GM19397 (cell line): ENCODE data around the gene RIMBP2.

Experiments used
- ATAC-seq: cut with Tn5 transposase; IDR thresholded peaks from one replicate; pipeline ENCODE4 v1.9.1; 2021; ENCODE audit warnings: mild to moderate bottlenecking, moderate library complexity; ENCODE audit not compliant: unreplicated experiment

The RIMBP2 gene

DNA sequence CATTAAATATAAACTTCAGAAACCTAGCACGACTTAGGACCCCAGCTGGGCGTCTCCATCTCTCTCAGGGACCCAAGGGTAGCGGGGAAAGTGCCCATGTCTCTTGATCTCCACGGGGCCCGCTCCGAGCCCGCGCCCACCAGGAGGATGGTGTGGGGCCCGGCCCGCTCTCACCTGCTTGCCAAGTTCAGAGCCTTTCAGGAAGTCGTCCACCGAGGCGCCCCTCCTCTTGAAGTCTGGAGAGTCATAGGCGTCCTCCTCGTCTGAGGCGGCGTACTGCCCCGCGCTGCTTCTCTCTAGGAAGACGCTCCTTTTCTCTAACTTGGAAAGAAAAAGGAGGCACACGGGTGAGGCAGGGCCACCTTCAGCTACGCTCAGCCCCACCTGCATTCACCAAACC, 281.5 kb downstream of the RIMBP2 start:
- no peak for ATAC-seq

DNA sequence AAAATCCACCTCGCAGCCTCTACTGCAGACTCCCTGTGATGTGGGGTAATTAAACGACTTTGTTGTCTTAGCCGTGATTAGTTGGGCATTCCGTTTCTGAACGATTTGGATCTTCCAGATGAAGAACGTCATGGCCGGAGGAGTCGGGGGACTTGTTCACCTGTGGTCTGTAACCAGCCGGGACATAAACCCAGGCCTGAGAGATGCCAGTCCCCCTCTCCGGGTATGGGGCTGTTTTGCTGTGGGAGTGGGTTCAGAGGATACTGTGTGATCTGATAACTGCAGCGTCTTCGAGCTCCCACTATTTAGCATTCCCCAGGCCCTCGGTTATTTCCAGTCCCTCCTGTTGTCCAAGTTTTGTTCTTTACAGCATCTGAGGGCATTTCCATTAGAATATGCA, 282.3 kb downstream of the RIMBP2 start:
- no peak for ATAC-seq

DNA sequence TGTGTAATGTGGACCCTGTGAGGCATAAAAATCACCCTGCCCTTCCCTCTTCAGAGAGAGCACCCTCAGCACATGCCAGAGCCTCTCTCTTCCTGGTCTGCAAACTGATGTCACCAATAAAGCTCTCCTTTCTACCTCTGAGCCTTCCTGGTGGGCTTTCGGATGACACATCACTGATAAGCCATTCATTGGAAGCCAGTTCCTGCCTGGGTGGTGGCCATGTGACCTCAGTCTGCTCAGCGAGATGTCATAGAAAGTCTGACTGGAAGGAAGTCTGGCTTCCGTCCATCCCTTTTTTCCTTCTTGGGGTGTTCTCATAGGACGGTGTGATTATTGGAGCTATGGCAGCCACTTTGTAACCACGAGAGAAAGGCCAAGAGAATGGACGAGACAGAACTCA, 282.7 kb downstream of the RIMBP2 start:
- ATAC-seq, result no peak

DNA sequence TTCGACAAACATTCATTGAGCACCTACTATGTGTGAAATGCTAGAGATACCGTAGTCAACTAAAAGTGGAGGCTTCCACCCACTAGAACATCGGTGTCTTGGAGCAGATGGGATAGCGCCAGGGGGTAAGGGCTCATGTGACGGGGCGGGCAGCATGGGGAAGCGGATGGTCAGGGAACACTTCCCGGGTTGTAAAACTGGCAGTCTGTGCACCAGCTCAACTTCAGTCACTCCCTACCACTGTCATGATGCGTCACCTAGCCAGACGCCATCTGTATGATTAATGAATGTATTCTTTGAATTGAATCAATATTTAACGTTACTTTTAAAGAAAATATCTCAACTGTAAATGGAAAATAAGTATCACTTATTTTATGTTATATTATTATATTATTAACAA, 284.9 kb downstream of the RIMBP2 start:
- ATAC-seq, result no peak

DNA sequence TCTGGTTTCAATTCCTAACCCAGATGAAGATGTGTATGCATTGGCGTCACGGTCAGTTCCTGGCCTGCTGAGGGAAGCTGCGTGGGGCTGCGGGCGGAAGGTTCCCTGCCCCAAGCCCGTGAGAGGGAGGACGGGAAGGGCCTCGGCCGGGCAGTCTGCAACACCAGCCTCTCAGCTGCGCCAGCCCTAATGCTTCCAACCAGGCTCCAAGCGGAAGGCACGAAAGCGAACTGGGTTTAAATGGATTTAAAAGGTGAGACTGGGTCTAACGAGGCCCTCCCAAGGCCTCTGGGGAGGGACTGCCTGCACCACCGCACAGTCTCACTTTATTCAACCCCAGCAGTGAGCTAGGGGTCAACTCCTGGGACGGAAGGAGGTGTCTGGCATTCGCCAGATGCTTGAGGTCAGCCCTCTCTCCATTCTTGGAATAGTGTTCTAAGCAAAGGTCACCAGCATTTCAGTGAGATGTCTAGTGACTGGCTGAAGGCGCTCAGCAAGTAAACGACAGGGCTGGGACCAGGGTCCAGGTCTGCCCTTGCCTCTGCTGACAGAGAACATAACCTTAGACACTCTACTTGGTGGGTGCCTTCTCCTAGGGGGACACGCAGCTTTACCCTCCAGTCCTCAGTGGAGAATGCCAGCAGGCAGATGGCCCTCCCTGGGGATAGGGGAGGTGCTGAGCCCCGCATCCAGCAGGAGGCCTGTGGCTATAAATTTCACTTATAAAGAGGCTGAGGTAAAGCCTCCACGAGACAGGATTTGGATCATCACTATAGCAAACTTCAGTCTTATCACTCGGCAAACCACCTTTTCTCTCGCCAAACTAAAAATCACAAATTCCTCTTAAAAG, 286.2 kb downstream of the RIMBP2 start:
- ATAC-seq, result no peak

DNA sequence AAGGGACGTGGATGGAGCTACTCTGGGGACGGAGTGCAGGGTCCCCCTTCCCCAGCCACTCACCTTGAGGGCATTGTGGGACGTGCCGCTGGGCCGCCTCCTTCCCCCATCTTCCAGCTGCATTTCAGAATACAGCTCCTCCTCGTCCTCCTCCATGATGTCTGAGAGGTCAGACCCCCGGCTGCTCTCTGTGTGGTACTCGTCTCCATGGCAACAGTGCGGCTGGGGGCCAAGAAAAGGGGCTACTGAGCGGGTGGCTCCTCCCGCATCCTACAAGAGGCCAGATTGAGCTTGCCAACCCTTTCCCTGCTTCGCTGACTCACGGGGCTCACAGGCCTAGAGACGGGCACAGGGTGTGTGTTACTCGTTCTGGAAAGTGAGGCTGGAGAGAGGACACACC, 288.0 kb downstream of the RIMBP2 start:
- ATAC-seq, result no peak

DNA sequence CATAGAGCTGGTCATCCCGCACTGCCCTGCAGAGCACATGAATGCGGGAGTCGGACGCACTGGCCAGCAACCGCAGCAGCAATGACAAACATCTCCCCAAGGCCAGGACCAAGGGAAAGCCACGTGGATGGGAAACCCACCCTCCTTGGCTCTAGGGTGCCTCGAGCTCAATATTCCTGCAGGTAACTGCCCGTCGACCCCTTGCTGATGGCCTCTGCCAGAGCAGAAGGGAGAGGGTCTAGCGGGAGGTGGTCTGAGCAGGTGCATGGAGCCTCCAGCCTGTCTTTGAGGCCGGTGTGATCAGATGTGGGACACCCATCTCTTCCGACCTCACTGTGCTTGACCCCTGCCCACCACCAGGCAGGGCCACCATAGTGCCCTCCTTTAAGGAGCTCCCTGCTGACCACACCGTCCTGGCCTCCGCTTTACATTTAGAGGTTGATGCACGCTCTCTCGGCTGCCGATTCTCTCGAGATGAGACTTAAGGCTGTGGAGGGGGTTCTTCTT, 288.7 kb downstream of the RIMBP2 start:
- no peak for ATAC-seq

DNA sequence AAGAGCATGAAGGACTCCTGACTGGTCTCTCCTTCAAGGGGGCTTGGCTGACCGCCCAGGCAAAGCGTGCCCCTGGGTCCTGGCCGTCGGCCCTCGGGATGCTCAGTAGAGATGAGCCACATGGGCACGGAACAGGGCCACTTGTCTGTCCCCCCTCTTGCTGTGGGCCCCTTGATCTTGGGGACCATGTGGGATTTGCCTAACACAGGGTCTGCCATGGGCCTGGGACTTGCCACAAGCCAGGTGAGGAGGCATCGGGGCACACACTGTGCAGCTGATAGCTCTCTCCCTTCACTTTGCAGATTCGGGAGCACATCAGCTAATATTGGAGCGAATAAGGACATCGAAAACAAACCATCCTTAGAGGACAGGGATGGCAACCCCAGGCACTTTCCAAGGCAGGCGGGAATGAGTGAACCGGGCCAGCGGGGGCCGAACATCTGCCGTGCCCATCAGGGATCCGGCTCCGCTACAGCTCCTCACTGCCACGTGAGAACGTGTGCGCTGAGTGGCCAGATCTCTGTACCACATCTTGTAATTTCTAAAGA, 290.3 kb downstream of the RIMBP2 start:
- no peak for ATAC-seq

DNA sequence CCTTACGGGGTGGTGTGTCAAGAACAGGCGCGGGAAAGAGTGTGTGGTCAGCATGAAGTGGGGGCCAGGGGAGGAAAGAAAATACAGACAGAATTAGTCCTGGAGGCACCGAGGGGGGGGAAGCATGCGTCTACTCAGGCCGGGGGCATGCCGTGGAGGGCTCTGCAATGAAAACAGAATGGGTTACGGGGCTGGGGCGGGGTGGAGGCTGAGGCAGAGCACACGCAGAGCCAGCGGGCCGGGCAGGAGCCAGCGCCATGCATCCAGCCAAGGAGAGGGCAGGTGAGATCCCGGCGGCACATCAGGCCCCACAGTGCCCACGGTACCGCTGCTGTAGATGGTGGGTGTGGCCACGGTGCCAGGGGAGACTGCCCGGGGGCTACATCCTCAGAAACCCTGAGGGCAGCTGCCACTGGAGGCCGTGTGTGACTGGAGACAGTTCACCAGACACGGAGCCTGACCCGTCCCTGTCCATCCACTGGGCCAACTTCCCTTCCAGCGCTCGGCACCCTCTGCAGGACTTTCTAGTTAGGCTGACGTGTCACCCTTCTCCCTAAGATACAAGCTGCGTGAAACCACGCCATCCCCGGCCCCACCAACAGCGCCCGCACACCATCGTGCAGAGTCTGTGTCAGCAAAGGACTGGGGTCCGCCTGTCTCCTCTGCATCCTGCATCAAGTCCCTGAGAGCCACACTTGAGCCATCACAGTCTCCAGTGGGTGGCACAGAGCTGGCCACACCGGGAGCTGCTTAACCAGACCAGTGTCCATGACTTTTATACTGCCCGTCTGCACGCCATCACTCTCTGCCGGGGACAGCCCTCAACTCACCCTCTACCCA, 291.0 kb downstream of the RIMBP2 start:
- no peak for ATAC-seq

DNA sequence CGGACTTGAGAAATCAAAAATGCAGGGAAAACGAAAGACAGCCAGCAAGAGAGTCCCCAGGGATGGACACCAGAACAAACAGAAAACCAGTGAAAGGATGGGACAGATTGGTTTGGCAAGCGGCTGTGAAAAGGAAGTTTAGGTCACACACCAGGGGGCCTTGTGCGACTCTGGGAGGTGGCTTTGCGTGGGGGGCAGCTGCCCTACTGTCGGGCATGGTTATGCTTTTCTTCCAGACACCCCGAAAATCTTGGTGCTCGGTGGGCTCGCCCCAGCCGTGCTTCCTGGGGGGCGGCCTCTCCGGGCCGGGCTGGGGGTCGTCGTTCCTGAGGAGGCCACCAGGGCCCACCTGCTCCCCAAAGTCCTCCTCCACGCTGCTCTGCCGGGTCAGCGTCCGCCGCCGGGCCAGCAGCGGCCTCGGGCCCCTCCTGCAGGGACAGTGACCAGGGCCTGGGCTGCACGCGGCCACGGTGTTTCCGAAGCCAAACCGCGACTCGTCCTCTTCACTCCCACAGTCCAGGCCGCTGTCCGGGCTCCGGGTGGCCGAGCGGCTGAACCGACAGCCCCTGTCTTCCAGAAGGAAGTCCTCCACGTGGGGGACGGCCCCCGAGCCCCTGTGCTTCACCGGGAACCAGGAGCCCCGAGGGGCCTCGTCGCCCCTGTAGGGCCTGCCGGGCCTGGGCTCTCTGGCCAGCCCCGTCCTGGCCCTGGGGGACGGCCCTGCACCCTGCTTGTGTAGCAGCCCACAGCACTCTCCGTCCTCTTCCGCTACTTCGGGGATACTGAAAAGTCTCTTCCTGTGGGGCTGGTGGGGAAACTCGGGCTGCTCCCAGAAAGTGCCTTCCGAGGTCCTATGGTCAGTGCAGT, 291.9 kb downstream of the RIMBP2 start:
- no peak for ATAC-seq

DNA sequence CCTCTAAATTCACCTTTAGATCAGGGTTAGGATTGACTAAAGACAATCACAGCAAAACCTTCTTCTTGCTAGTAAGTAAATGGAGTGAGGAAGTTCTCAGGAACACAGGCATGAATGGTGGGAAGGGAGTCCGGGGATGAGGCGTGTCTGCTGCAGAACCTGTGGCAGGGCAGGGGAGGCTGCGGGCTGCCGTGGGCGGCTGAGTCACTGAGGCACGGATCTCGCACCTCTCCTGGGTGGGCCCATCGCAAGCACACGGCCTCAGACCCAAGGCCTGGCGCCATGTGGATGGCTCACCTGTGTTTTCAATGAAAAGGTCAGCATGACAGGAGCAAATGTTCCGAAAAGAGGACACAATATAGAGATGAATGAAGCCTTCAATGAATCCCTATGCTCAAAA, 293.0 kb downstream of the RIMBP2 start:
- no peak for ATAC-seq

DNA sequence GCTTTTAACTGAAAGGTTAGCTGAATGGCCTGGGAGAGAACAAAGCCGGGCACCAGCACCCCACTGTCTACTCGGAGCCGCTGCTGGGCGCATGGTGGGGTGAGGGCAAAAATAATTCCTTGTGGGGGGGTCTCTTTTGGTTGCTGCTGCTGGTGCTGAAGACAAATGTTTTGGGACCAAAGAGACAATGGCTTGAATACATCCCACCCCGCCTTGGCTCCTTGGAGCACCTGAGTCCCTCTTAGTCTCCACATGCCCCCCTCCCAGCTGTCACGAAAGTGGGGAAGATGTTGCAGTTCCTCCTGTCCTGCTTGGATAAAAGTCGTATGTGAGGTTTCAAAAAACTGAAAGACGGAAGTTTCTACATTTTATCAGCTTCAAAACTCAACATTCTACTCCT, 293.4 kb downstream of the RIMBP2 start:
- ATAC-seq, result no peak

DNA sequence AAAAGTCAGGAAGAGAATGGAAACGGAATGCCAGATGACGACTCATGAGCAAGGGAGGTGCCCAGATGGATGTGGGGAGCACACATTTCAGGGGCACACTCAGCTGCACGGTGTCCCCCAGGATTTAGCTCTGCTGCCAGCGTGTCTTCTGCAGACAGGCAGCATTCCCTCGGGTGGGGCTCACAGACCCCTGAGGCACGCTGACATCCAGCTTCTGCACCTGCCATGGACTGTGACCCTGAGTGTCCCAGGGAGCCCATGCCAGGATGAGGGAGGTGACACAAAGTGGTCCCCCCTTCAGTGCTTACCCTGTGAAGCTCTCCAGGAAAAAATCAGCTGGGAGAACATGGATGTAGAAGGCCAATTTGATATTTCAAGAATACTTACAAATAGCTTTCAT, 294.2 kb downstream of the RIMBP2 start:
- no peak for ATAC-seq

DNA sequence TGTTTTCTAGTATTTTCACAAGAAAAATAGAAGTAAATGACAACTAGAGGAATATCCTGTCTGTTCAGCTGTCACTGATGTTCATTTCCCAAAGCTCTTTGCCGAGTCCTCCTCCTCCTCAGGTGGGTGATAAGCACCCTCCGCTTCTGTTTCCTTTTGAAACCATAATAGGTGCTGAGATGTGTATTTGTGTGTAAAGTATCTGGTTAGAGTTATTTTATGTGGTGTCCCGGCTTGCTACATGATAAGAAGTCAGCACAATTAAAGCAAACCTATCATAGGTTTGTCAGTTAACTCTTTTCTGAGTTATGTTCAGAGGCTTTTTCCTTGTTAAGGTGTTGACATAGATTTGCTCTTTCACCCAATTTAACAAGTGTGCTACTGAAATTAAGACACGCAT, 296.0 kb downstream of the RIMBP2 start:
- no peak for ATAC-seq

DNA sequence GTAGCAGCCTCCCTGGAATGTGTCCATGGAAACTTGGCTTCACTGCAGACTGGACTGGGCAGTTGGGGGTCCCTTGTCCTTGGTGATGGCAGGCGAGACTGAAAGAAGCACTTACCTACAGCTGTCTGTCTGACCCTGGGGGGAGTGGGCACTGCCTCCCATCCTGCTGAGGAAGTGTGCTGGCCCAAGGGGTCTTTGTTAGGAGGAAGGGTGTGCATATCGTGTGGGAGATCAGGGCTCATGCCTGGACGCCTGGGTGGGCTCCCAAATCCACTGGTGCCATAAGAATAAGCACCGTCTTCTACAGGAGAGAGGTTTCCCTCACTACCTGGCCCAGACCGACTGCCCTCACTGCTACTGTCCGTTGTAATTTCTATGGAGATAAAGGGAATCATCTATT, 297.0 kb downstream of the RIMBP2 start:
- ATAC-seq, result no peak

DNA sequence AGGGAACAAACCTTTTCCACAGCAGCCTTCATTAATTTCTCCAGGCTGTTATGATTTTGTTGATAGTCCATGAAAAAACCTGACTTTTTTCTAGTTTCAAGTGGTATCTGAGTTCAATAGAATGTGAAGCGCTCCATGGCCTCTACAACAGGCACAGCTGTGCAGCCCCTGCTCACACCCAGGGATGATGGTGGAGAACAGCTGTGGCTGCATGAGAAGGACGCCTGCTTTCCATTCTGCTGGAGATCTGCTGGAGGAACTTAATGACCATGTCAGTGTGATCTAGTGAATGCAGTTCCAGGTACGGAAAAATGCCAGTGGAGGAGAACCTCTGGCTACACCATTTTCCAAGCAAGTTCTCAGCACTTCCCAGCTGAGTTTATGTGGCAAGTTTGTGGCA, 297.8 kb downstream of the RIMBP2 start:
- no peak for ATAC-seq

DNA sequence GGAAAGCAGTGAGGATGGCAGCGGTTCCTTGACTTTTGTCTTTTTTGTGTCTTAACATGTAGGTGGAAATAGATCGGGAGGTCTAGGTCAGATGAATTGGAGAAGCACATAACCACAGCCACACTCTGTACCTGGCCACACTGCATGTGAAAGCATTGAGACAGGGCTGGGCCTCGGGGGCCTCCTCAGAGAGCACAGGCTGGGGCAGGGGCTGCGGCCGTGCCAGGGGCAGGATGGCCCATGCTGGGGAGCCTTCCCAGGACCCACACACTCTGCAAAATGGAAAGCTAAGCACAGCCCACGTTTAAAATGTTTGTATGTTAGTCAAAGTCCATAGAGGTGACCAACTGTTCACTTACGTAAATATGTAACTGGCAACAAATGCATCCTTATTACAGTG, 301.7 kb downstream of the RIMBP2 start:
- ATAC-seq, result no peak

DNA sequence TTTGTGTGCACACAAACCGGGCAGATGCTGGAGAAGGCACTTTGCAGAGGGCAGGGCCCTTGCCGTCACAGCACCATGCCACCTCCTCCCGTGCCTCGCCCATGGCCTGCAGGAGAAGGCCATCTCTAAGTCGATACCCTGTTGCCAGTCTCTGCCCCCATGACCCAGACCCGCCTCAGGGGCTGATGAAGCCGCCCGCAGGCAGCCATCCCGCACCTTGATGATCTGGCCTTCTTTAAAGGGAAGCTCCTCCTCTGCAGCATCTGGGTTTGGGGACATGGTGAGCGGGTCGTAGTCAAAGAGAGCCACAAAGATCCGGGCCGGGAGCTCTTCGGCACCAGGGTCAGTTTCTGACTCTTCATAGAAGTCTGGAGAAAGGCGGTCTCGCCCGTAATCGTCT, 302.2 kb downstream of the RIMBP2 start:
- ATAC-seq, result no peak

DNA sequence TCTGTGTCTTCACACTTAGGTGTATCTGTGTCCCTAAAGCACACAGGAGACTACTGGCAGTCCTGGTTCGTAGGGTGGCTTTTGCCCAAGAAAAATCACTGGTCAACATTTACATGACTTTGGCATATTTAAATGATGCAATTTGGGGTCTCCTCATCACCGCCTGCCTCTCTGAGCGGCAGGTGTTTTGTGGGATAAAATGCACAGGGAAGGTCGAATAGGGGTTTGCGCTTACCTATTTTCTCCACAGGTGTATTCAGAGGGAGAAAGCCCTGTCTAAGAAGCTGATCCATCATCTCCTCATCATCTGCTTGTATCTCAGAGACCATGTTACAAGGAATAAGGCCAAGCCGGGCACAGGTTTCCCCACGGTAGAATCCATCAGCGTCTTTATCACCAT, 303.7 kb downstream of the RIMBP2 start:
- no peak for ATAC-seq

DNA sequence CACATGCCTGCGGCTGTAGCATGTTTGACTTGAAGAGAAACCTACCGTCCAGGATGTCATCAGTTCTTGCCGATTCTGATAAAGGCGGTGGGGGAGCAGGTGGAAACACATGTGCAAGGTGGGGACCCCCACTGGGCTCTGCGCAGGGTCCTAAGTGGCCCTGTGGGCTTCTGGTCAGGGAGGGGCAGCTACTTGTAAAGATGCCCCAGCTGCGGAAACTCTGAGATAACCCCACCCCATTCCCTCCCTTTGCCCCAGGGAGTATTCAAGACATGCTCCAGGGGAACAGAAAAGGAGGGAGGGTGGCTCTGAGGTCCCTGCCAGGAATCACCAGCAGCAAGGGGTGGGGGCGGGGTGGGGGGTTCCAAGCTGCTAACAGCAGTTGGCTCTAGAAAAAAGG, 310.8 kb downstream of the RIMBP2 start:
- ATAC-seq, result no peak

DNA sequence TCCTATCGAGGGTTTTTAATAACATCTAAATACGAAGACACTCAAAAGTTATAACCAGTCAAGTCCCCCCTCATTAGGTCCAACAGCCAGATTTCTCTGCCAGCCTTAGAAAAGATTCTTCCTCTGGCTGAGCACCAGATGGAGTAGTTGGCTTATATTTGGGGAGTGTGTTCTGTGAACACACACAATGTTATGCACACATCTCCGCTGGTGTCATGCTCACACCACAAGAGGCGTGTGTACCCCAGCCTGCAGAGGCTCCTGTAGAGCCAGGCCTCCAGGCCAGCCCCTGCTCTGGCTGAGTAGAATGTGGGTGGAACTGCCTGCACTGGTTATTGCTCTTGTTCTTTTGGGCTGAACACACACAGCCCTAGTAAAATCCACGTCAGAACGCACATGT, 314.4 kb downstream of the RIMBP2 start:
- no peak for ATAC-seq
